Cardiac muscle cell (in vitro differentiated cells and primary cell): ENCODE data around the gene IRF2BPL. TPM values are rescaled to one million over a fixed set of nuclear protein-coding genes. Genes with fewer than 3 reads are reported as not detected.

Source experiments
- DNase-seq, 2 donors: peaks; one replicate each; pipeline versions ENCODE4 v3.0.0 to v3.0.0-alpha.2; 2010 to 2017; ENCODE audit warnings: low read depth in 1 of 2, low spot score in 1 of 2
- H3K27ac ChIP-seq: fragments of 200-600 bp; sonication (generic); 2 replicates; pipeline ENCODE4 v1.5.1; 2016
- H3K27me3 ChIP-seq: fragments of 200-600 bp; sonication (generic); 2 replicates; pipeline ENCODE4 v1.6.0; 2016; ENCODE audit warnings: control low read depth
- H3K36me3 ChIP-seq: fragments of 200-600 bp; sonication (generic); 2 replicates; pipeline ENCODE4 v1.5.1; 2016; ENCODE audit warnings: control low read depth
- H3K4me1 ChIP-seq: fragments of 200-600 bp; sonication (generic); 2 replicates; pipeline ENCODE4 v1.8.1; 2017; ENCODE audit warnings: low read depth, mild to moderate bottlenecking, mixed run types
- H3K4me3 ChIP-seq: fragments of 200-600 bp; sonication (generic); 2 replicates; pipeline ENCODE4 v1.5.1; 2016; ENCODE audit warnings: mild to moderate bottlenecking
- H3K9me3 ChIP-seq: fragments of 200-600 bp; sonication (generic); 2 replicates; pipeline ENCODE4 v1.5.1; 2017; ENCODE audit warnings: low read depth, mild to moderate bottlenecking, control low read depth
- CTCF ChIP-seq: IDR thresholded peaks from 2 replicates; pipeline ENCODE4 v1.5.1; 2012; ENCODE audit warnings: low read depth, mild to moderate bottlenecking, low read length
- polyA plus RNA-seq: library from polyadenylated mRNA; unstranded; fragments of >200 nt; fragmentation: Nextera tagmentation; extraction: Ambion mirVana; gene quantifications from 2 replicates; pipeline ENCODE4 v1.2.1, GENCODE V29; 2016
- total RNA-seq: library from RNA; depleted of rRNA; stranded (reverse); fragments of >200 nt; gene quantifications from 2 replicates; pipeline ENCODE4 v1.2.3, GENCODE V29; 2016

The IRF2BPL gene
- total and polyA plus RNA-seq, 2 experiments from 2014 or later = 43.7 to 185 TPM

- H3K27me3 ChIP-seq = no peaks in the 10 kb centered on the region
- peak; percentile 100 for DNase-seq
- peaks cover 84% of the 10 kb centered on the region for H3K4me1 ChIP-seq
- no peaks in the 10 kb centered on the region for H3K36me3 ChIP-seq
- no peak for TF ChIP-seq CTCF
- no peaks in the 10 kb centered on the region for H3K9me3 ChIP-seq
- peak overlapping the region; percentile 12 for H3K4me3 ChIP-seq
- H3K27ac ChIP-seq = peak overlapping the region; percentile 97
Observed at GRCh38 chr14:77040059-77040740, 11.7 kb upstream of the IRF2BPL start.

GRCh38 chr14:77039285-77040058 is 11.0 kb upstream of the IRF2BPL start:
- H3K27me3 ChIP-seq = no peaks in the 10 kb centered on the region
- no peak for TF ChIP-seq CTCF
- H3K4me3 ChIP-seq = peak overlapping the region; percentile 12
- H3K36me3 ChIP-seq = no peaks in the 10 kb centered on the region
- H3K4me1 ChIP-seq = peaks cover 77% of the 10 kb centered on the region
- H3K27ac ChIP-seq = peak overlapping the region; percentile 97
- H3K9me3 ChIP-seq = no peaks in the 10 kb centered on the region
- DNase-seq = peak; percentile 40 to 64

- no peaks in the 10 kb centered on the region for H3K27me3 ChIP-seq
- TF ChIP-seq CTCF = no peak
- H3K4me1 ChIP-seq = peaks cover 69% of the 10 kb centered on the region
- no peaks in the 10 kb centered on the region for H3K9me3 ChIP-seq
- H3K36me3 ChIP-seq = no peaks in the 10 kb centered on the region
- peak; percentile 8 to 47 for DNase-seq
- H3K27ac ChIP-seq = peak overlapping the region; percentile 97
- H3K4me3 ChIP-seq = no peak overlapping the region
Observed at GRCh38 chr14:77037938-77038568, 9.5 kb upstream of the IRF2BPL start.

GRCh38 chr14:77037215-77037937 is 8.9 kb upstream of the IRF2BPL start:
- H3K27me3 ChIP-seq = no peaks in the 10 kb centered on the region

More at GRCh38 chr14:77037215-77037937, 8.9 kb upstream of the IRF2BPL start:
- Histone ChIP-seq H3K4me3 (no peak overlapping the region), H3K36me3 (no peaks in the 10 kb centered on the region), H3K27ac (peak overlapping the region; percentile 97), H3K9me3 (no peaks in the 10 kb centered on the region), H3K4me1 (peaks cover 69% of the 10 kb centered on the region)
- DNase-seq = no peak
- TF ChIP-seq CTCF = no peak
